GM21423 (cell line): ENCODE results near the gene SAMD9L.
"Not testable (repeated sequence)": the region's sequence is repeated elsewhere in the genome, so short reads cannot be mapped to it uniquely, and the experiment has no call there.

ENCODE experiments used
- ATAC-seq: cut with Tn5 transposase; IDR thresholded peaks from one replicate; pipeline ENCODE4 v1.9.1; 2021; ENCODE audit warnings: mild to moderate bottlenecking, moderate library complexity; ENCODE audit not compliant: unreplicated experiment

The SAMD9L gene

GRCh38 chr7:93146472-93147141 is 1.6 kb downstream of the SAMD9L start:
- ATAC-seq = peak; percentile 32

DNA sequence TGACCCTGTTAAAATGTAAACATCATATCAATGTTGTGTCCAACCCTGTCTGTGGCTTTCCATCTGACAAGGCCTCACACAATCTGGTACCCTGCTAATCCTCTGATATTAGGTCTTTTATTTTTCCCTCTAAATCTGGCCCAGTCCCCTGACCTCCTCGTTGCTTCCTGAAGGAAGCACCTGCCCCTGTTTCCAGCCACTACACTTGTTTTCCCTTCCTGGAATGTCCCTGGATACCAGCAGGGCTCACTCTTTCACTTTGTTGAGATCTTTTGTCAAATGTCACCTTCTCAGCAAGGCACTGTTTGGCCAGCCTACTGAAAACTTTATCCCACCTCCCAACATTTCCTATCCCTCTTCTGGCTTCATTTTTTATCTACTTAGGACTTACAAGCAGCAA is 2.1 kb downstream of the SAMD9L start:
- no peak for ATAC-seq

- no peak for ATAC-seq
These were observed 2.8 kb downstream of the SAMD9L start for GRCh38 chr7:93145354-93145753.

- no peak for ATAC-seq
These were observed 6.1 kb downstream of the SAMD9L start for GRCh38 chr7:93142127-93142526.

- no peak for ATAC-seq
These were observed 7.5 kb downstream of the SAMD9L start for GRCh38 chr7:93140582-93141191.

GRCh38 chr7:93138576-93138975 is 9.6 kb downstream of the SAMD9L start:
- no peak for ATAC-seq

DNA sequence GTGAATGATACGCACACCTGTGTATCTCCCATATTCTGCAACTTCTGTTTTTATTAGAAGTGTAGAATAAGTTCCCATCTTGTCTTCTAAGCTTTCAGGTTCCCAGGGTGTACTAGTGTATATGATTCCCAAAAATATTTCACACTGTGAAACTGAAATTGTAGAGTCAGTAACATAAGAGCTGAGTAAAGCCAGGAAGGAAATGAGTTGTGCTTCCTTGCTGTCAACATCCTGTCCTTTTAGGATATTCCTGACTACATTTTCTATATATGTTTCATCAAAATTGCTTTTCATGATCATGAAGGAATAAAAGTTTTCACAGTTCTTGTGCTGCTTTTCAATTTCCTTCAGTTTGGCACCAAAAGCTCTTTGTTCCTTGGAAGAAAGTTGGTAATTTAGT is 15.2 kb downstream of the SAMD9L start:
- ATAC-seq = no peak

DNA sequence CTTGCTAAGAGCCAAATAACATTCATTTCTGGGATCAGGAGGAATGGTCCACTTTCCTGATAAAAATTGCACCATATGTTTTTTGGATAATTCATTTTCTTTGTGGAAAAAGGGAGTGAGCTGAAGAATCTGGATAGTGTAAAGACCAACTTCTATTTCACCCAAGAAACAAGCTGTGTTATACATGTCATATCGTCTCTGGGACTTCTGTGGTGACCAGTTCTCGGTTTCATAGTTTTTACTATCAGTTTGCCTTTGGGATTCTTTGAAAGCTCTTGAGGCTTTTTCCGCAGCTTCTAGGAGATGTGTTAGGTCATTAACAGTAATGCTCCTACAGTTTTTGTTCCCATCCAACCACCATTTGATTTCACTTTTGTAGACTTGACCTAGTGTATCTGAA is 16.0 kb downstream of the SAMD9L start:
- ATAC-seq = no peak

DNA sequence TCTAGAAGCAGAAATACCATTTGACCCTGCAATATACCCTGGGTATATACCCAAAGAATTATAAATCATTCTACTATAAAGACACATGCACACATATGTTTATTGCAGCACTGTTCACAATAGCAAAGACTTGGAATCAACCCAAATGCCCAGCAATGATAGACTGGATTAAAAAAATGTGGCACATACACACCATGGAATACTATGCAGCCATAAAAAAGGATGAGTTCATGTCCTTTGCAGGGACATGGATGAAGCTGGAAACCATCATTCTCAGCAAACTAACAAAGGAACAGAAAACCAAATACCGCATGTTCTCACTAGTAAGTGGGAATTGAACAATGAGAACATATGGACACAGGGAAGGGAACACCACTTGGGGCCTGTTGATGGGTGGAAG is 21.2 kb downstream of the SAMD9L start:
- ATAC-seq = not testable (repeated sequence)

GRCh38 chr7:93123532-93123931 is 24.7 kb downstream of the SAMD9L start:
- not testable (repeated sequence) for ATAC-seq

DNA sequence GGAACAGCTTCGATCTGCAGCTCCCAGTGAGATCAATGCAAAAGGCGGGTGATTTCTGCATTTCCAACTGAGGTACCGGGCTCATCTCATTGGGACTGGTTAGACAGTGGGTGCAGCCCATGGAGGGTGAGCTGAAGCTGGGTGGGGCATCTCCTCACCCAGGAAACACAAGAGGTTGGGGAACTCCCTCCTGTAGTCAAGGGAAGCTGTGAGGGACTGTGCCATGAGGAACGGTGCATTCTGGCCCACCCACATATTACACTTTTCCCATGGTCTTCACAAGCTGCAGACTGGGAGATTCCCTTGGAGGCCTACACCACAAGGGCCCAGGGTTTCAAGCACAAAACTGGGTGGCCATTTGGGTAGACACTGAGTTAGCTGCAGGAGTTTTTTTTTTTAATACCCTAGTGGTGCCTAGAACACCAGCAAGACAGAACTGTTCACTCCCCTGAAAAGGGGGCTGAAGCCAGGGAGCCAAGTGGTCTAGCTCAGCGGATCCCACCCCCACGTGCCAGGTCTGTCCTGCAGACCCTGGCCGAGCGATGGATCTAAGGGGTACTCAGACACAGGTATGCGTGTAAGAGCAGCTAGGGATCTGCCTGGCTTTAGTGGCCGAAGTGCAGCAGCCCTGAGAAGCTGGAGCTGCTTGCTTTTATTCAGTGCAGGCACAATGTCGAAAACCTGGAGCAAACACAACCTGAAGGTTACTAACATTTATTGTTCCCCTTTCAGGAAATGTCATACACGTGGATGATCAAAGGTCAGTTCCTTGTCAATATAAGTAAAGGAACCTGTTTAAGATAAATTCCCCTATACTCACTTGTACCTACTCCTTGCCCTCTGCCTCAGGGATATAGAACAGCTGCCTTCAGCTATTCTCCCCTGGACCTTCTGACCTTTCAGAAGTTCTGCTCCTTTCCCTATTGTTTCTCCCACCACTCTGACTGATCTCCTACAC is 27.3 kb downstream of the SAMD9L start:
- ATAC-seq = no peak

GRCh38 chr7:93119191-93119905 is 28.8 kb downstream of the SAMD9L start:
- ATAC-seq = no peak

DNA sequence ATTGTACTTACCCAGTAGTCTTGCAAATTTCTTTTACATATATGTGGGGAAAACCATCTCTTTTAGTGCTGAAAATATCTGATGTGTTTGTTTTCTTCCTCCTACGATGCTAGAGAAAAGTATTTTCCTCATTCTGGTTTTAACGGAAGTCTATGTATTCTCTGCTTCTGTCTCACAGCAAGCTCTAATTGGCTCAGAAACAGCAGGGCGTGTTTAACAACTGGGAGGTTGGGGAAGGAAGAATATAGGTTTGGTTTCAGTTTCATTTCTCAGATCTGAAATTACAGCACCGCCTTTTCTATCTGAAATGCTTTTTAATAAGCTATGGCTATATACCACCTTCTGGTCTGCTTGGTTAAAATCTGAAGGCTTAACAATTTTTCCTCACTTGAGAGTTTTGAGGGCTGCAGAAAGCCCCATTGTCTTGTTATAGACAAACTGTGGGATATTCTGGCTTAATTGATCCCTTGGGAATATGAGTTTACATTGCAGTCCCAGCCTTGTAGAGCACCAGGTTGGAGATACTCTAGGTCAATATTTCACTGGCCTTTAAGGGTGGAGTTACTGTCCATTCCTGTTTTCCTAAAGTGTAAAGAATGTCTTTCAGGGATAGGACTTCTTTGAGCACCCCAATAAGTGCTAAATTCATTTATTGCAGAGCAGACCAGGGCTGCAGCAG is 30.2 kb downstream of the SAMD9L start, which contains the start of gene SAMD9:
TSS of gene SAMD9 (minus strand) at position 128 of the 679 bp plus-strand sequence. CDS start 11,882 bp downstream, outside the sequence.
- ATAC-seq = peak; percentile 99

DNA sequence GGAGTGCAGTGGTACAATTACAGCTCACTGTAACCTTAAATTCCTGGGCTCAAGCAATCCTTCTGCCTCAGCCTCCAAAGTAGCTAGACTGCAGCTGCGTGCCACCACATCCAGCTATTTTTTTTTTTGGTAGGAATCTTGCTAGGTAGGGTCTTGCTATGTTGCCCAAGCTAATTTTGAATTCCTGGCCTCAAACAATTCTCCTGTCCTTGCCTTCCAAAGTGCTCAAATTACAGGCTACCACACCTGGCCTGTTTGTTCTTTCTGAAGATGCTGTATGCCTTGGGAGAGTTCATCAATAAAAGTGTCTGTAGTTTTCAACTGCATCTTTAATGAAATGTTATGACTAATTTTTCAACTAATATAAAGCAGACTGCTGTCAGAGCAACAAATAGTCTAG is 30.9 kb downstream of the SAMD9L start:
- no peak for ATAC-seq

GRCh38 chr7:93115796-93116195 is 32.4 kb downstream of the SAMD9L start:
- no peak for ATAC-seq

DNA sequence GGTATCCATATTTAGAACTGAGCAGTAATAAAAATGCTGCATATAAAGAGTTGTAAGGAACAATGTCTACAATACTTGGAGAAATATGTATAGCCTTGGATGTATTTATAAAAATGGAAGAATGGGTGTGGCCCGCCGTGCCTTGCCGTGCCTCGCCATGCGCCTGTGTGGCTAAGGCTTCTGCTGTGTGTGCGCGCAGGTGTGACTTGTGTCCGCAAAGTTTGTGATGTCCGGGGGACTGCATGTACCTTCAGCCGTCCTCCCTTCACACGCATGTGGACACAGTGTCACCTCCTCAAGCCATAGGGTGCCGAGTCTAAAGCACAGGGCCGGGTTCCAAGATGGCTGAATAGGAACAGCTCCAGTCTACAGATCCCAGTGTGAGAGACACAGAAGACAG is 40.2 kb downstream of the SAMD9L start:
- no peak for ATAC-seq

DNA sequence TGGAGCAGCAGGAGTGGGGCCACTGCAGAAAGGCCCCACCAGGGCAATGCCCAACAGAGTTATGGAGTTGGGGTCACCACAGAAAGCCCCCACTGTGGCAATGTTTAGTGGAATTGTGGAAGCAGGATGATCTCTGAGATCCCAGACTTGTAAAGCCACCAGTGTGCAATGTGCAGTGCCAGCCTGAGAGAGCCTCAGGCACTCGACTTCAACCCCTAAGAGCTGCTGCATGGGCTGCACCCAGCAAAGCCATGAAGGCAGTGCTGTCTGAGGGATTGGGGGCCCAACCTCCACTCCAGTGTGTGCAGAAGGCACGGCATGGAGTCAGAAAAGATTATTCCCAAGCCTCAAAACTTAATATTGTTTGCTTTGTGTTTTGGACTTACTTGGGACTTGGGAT is 50.8 kb downstream of the SAMD9L start:
- no peak for ATAC-seq

GRCh38 chr7:93092757-93093370 is 55.3 kb downstream of the SAMD9L start:
- peak; percentile 76 for ATAC-seq
